Left colon (tissue), 2 donors: Measurements from ENCODE around the gene ARHGEF16. TPM values are rescaled to one million over a fixed set of nuclear protein-coding genes. Genes with fewer than 3 reads are reported as not detected.

Experiments used
- ATAC-seq: fragments of 200-7000 bp; cut with Tn5 transposase; one replicate; pipeline ENCODE4 v1.9.1; 2020; ENCODE audit warnings: mild to moderate bottlenecking, moderate library complexity
- DNase-seq, 2 donors: peaks; one replicate each; pipeline ENCODE4 v3.0.0-alpha.2; 2020
- intact Hi-C, 2 donors: fragments of 100-400 bp; cut with DNase I in 1 of 2; cut with micrococcal nuclease in 1 of 2; formaldehyde crosslinking; loops; one replicate each; pipeline versions ENCODE4 v1.11.2 to v1.14.0; 2022; cut with DNase I, micrococcal nuclease
- long read RNA-seq: library from polyadenylated mRNA; unstranded; transcript quantifications from one replicate; pipeline ENCODE4 v2.0.0, GENCODE V29; 2021
- total RNA-seq, 2 donors: library from RNA; stranded (reverse); fragmentation: NEBNext Ultra II Directional; extraction: Animal tissue kit (Norgen Biotek cat#: 25700); gene quantifications; one replicate each; pipeline ENCODE4 v1.2.1, GENCODE V29; 2021
- donor health status: DM: no; HTN: no; CAD: no.
- donor health status: DM: yes; HTN: yes; CAD: no.

The ARHGEF16 gene
- total RNA-seq = 100 to 1,000 TPM in 1 of 2 donors, 10 to 100 TPM in 1; 92.4 to 113 TPM
- long read RNA-seq, transcript ARHGEF16-203 (15 exons, 3,061 nt) = major isoform, 97 of 392 reads
- long read RNA-seq, transcript ARHGEF16-201 (12 exons, 2,219 nt) = minor isoform, 12 of 392 reads
- long read RNA-seq, partial matches to known transcripts = 144 of 392 reads
- long read RNA-seq, other reads (novel, unspliced or antisense) = 135 of 392 reads

- DNase-seq (peak; percentile 89 to 92), ATAC-seq (peak; percentile 74)
- intact Hi-C loops = no loop called here
Observed at GRCh38 chr1:3453891-3454810, at the start of gene ARHGEF16. Gene ARHGEF16, plus strand, starts transcription at chr1:3454665. Its CDS starts 8,420 bp downstream, at chr1:3463085.

GRCh38 chr1:3404801-3405200 is 49.7 kb upstream of the ARHGEF16 start:
- ATAC-seq (no peak), DNase-seq (no peak)
- intact Hi-C loops = no loop called here

- DNase-seq (no peak), ATAC-seq (no peak)
- intact Hi-C loops = no loop called here
Observed at GRCh38 chr1:3405491-3405890, 49.0 kb upstream of the ARHGEF16 start.

GRCh38 chr1:3405974-3406867 is 48.2 kb upstream of the ARHGEF16 start:
- no peak for ATAC-seq
- intact Hi-C loops = no loop called here
- DNase-seq = no peak

- DNase-seq (no peak), ATAC-seq (no peak)
- intact Hi-C loops = no loop called here
Observed at GRCh38 chr1:3407021-3407420, 47.4 kb upstream of the ARHGEF16 start.

GRCh38 chr1:3408751-3409266 is 45.7 kb upstream of the ARHGEF16 start:
- ATAC-seq = no peak
- intact Hi-C loops = no loop called here
- DNase-seq = no peak

- intact Hi-C loops = no loop called here
- ATAC-seq = no peak
- DNase-seq = no peak
Observed at GRCh38 chr1:3409366-3410141, 44.9 kb upstream of the ARHGEF16 start.

- intact Hi-C loops = no loop called here
- peak; percentile 93 for ATAC-seq
- peak in 1 of 2 donors; percentile 61 for DNase-seq
Observed at GRCh38 chr1:3410142-3410925, 44.1 kb upstream of the ARHGEF16 start.

- DNase-seq (no peak), ATAC-seq (no peak)
- intact Hi-C loops = no loop called here
Observed at GRCh38 chr1:3411806-3412205, 42.7 kb upstream of the ARHGEF16 start.

GRCh38 chr1:3412376-3412775 is 42.1 kb upstream of the ARHGEF16 start:
- ATAC-seq (no peak), DNase-seq (no peak)
- intact Hi-C loops = no loop called here

- intact Hi-C loops = no loop called here
- DNase-seq (no peak), ATAC-seq (no peak)
Observed at GRCh38 chr1:3413975-3414710, 40.3 kb upstream of the ARHGEF16 start.

- DNase-seq (no peak), ATAC-seq (no peak)
- intact Hi-C loops = no loop called here
Observed at GRCh38 chr1:3415260-3416090, 39.0 kb upstream of the ARHGEF16 start.

GRCh38 chr1:3417082-3417739 is 37.3 kb upstream of the ARHGEF16 start:
- intact Hi-C loops = no loop called here
- ATAC-seq (no peak), DNase-seq (no peak)

GRCh38 chr1:3417934-3418333 is 36.5 kb upstream of the ARHGEF16 start:
- ATAC-seq = no peak
- DNase-seq = no peak
- intact Hi-C loops = no loop called here

- ATAC-seq (no peak), DNase-seq (no peak)
- intact Hi-C loops = no loop called here
Observed at GRCh38 chr1:3418600-3418999, 35.9 kb upstream of the ARHGEF16 start.
